T-helper 1 cell (primary cell): ENCODE data around the gene BECN2.

Experiments used
- DNase-seq, 5 donors: peaks; one replicate each; pipeline ENCODE4 v3.0.0-alpha.2; 2012 to 2020
- total RNA-seq, 4 donors: gene quantifications; one replicate each; lab custom pipeline; 2026; lab: John Stamatoyannopoulos, UW

BECN2 gene
- total RNA-seq, result 0 reads per million in 4 donors

- no peak for DNase-seq
Observed at GRCh38 chr1:241957692-241958494, at the start of gene BECN2. TSS of gene BECN2 (plus strand) at chr1:241957767. CDS start at chr1:241957767, 0 bp downstream.

DNA sequence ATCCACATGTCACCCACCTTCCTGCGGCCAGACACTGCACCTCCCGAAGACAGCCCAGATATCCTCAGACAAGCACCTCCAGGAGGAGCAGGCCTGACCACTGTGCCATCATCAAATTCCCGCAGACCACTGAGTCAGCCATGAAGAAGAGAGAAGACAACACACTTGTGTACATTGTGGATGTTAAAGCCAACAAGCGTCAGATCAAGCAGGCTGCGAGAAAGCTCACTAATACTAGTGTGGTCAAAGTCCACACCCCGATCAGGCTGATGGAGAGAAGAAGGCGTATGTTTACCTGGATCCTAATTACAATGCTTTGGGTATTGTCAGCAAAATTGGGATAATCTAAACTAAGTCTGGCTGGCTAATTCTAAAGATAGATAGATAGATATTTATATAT lies 41.4 kb upstream of the BECN2 start:
- no peak for DNase-seq

- DNase-seq, result no peak
Observed at GRCh38 chr1:241917487-241917886, 40.1 kb upstream of the BECN2 start.

DNA sequence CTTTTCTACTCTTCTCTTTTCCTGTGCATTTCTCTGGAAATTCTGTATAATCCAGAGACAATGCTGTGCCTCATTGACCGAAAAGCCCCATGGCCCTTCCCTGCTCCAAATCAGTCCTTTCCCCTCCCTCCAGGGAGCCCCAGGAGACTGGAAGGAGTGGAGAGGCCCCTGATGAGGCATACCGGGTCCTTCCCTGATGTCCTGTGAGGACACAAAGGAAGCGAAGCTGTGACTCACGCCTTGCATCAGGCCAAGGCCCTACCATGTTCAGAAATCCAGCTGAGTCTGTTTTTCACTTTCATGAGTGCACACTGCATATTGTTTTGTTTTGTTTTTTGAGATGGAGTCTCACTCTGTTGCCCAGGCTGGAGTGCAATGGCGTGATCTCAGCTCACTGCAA lies 38.7 kb upstream of the BECN2 start:
- no peak for DNase-seq

GRCh38 chr1:241924080-241924808 lies 33.3 kb upstream of the BECN2 start:
- DNase-seq, result no peak

DNA sequence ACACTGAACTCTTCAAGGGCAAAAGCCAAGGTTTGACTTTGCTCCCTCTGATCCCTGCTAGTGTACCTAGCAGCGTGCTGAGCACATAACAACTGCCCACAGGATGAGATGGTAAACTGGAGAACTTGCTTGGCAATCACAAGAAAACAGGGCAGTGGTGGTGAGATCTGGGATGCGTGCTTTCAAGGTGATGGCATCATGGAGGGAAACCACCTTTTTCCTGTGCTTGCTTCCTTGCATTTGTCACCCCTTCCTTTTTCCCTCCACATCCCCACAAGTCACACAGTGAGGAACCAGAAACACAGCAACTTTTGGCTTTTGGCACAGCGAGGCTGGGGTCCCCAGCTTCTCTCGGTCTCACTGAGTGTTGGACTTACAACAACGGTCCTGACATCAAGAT lies 31.4 kb upstream of the BECN2 start:
- DNase-seq, result no peak

DNA sequence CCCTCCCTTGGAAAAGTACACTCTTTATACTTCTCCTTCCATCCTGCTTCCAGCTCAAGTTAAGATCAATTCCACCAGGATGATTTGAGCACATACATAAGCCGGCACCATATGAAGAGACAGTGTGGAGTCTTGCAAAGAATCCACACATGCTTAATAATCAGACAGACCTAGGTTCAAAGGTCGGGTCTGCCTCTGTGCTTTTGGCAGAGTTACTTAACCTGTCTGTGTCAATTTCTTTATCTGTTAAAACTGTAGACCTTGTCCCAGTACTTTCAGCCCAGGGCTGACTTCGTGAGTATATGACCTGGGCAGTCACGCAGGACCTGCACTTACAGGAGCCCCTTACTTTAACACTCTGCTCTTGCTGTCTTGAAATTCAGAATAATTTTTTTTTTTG lies 30.2 kb upstream of the BECN2 start:
- DNase-seq, result no peak

- no peak for DNase-seq
Observed at GRCh38 chr1:241932845-241933244, 24.7 kb upstream of the BECN2 start.

- DNase-seq, result no peak
Observed at GRCh38 chr1:241934201-241934848, 23.2 kb upstream of the BECN2 start.

DNA sequence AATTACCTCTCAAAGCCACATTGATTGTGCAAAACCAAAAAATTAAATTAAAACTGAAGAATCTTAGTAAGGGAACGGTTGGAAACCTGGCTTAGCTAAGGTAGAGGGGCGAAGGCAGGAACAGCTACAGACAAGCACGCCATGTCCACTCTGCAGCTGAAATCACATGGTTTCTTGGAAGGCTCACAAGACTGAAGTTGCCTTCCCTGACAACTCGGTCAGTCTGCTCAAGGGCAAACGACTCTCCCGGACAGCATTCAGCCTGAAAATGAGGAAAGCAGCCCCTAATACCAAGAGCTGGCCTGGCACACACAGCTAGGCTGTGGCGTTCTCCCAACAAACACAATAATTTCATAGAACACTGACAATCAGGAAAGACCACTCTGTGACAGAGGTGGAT lies 22.7 kb upstream of the BECN2 start:
- no peak for DNase-seq

DNA sequence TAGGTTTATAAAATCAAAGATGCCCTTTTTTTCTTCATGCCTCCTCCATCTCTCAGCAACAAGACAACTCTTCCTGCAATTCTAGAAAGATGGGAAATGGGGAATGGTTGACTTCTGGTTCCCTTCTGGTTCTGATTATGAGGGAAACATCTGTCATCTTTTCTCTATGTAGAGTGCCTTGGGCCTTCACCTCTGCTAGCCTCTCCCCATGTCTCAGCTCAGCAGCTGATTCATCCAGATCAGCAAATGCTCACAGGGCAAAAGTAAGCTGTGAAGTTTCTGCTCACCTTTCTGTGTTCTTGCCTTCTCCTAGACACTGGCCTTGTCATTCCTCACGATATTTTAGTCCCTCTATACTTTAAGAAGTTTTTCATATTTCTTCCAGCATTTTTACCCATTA lies 17.8 kb upstream of the BECN2 start:
- no peak for DNase-seq

DNA sequence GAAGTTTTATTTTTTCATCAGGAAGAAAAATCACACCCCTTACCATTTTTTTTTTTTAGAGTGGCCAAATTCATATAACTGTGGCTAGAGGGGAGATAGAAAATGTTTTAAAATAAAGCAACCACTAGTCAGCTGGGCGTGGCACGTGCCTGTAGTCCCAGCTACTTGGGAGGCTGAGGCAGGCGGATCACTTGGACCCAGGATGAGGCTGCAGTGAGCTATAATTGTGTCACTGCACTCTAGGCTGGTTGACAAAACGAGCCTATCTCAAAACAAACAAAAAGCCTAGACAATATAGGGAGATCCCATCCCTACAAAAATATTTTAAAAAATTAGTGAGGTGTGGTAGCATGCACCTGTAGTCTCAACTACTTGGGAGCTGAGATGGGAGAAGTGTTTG lies 14.8 kb upstream of the BECN2 start:
- DNase-seq, result no peak

DNA sequence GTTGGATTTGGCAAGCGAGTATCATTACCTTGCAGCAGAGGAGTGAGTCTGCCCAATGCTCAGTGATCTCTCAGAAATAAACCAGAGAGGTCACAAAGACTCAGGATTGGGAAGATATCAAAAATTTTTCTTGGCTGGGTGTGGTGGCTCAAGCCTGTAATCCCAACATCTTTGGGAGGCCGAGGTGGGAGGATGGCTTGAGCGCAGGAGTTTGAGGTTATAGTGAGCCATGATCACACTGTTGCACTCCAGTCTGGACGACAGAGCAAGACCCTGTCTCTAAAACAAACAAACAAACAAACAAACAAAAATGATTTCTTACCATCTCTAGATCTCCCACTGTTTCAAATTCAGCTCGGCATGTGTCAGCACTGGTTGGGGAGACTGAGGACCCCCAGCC lies 13.3 kb upstream of the BECN2 start:
- DNase-seq, result no peak

GRCh38 chr1:241947354-241947753 lies 10.2 kb upstream of the BECN2 start:
- no peak for DNase-seq

GRCh38 chr1:241950390-241950789 lies 7.2 kb upstream of the BECN2 start:
- no peak for DNase-seq

- no peak for DNase-seq
Observed at GRCh38 chr1:241962153-241962552, 4.6 kb downstream of the BECN2 start.

- no peak for DNase-seq
Observed at GRCh38 chr1:241963722-241964121, 6.2 kb downstream of the BECN2 start.

GRCh38 chr1:241964550-241965282 lies 7.1 kb downstream of the BECN2 start:
- no peak for DNase-seq

DNA sequence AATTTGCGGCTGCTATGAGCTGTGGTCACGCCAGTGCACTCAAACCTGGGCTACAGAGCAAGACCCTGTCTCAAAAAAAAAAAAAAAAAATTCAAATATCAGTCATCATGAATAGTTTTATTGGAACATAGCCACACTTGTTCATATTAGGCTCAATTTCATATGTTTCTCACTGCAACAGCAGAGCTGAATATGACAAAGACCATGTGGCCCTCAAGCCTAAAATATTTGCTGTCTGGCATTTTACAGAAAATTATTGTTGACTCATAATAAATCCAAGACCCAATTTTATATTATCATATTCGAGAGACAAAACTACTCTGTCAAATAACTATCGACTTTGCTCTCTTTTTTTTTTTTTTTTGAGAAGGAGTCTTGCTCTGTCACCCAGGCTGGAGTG lies 11.0 kb downstream of the BECN2 start:
- no peak for DNase-seq

- DNase-seq, result no peak
Observed at GRCh38 chr1:241972703-241973369, 15.3 kb downstream of the BECN2 start.

DNA sequence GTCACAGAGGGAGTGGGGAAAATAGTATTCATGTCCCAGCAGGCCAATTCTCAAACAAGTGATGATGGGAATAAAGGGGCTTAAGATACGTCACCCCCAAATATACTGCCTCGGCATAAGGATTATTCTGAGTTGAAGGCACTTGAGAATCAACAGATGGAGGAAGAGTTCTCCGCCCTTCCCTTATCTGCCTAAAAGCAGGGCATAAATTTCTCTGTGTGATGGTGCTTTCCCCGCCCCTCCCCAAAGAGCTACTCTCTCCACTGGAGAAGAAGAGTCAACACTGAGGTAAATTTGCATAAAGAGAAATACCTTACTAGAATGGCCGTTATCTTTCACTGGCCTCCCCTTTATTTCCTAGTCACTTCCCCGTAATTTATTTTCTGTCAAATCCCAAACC lies 18.7 kb downstream of the BECN2 start:
- no peak for DNase-seq

DNA sequence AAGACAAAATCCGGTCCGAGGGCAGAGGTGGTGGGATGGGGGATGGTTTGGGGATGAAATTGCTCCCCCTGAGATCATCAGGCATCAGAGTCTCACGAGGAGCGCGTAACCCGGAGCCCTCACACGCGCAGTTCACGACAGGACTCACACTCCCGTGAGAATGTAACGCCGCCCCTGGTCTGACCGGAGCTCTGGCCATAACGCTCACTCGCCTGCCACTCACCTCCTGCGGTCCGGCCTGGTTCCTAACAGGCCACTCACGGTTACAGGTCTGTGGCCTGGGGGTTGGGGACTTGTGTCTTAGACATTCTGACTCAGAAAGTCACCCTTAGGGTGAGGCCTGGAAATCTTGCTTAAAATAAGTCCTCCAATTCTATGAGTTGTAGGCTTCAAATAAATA lies 21.5 kb downstream of the BECN2 start:
- DNase-seq, result no peak

GRCh38 chr1:241979926-241980325 lies 22.4 kb downstream of the BECN2 start:
- no peak for DNase-seq
